ENCODE results near the gene MOB3A.
"Not testable (repeated sequence)": the region's sequence is repeated elsewhere in the genome, so short reads cannot be mapped to it uniquely, and the experiment has no call there.

MOB3A gene

DNA sequence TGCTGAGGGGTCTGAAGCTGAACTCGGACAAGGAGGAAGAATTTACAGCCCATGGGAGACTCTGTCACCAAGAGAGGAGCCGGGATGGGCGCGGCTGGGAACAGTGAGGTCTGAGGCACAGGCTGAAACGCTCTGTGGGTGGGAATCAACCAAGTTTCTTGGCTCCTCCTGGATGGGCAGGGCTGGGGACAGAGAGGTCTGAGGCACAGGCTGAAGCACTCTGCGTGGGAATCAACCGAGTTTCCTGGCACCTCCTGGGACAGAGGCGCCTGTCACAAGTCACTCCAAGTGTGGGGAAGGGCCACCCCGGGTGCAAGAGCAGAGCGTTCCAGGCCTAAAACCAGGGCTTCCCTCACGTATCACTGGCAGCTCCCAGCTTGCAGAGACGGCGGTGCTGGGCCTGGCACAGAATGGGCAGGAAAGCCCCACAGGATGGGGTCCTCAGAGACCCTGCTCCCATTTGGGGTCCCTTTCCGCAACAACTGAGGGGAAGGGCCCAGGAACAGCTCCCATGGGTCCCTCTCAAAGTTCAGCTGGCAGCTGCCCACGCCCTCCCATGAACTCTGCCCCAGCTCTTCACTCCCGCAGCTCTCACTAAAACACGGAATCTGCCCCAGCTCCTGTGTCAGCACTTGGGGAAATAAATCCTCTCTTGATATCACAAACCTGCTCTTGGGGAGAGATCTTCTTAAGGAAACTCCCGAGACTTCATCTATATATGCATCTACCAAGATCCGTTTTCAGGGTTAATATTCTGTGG is 36.8 kb upstream of the MOB3A start:
- Histone ChIP-seq H3K36me3 (ENCODE audit: control insufficient read depth, insufficient read depth, low read length) (peaks cover 47% of the 10 kb centered on the region), H3K4me3 (ENCODE audit: low read length) (no peak overlapping the region), H3K4me1 (ENCODE audit: control insufficient read depth, insufficient read depth, low read length) (no peaks in the 10 kb centered on the region; the same call in 1 of the 2 replicates), H3K27me3 (ENCODE audit: control insufficient read depth, insufficient read depth, low read length) (no peaks in the 10 kb centered on the region), H3K9me3 (ENCODE audit: control insufficient read depth, insufficient read depth, low read length) (no peaks in the 10 kb centered on the region), H3K27ac (ENCODE audit: low read length) (no peak overlapping the region)
- no CpG with 5 or more reads among the region's 19 CpGs for WGBS (ENCODE audit: insufficient coverage, insufficient read length)
- no peak for DNase-seq (ENCODE audit: low read depth, low spot score)

DNA sequence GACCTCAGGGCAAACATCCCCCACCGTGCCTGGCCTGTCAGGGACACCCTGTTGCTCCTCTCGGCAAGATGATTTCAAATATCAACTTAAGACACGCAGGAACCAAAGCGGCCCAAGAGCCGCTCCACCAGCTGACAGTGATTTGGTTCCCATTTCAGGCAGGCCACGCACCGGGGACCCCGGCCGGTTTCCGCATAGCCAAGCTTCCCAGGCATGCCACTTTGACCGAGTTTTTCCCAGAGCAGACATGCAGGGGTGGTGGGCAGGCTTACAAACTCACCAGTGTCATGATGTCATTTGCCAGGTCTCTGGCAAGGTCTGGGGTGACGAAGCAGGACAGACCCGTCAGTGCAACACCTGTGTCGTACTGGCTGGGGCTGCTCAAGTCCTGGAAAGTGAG is 36.1 kb upstream of the MOB3A start:
- Histone ChIP-seq H3K4me3 (ENCODE audit: low read length) (no peak overlapping the region; the same call in 1 of the 2 replicates), H3K27me3 (ENCODE audit: control insufficient read depth, insufficient read depth, low read length) (no peaks in the 10 kb centered on the region), H3K36me3 (ENCODE audit: control insufficient read depth, insufficient read depth, low read length) (peaks cover 49% of the 10 kb centered on the region), H3K9me3 (ENCODE audit: control insufficient read depth, insufficient read depth, low read length) (no peaks in the 10 kb centered on the region), H3K4me1 (ENCODE audit: control insufficient read depth, insufficient read depth, low read length) (no peaks in the 10 kb centered on the region; the same call in 1 of the 2 replicates), H3K27ac (ENCODE audit: low read length) (no peak overlapping the region)
- no peak for DNase-seq (ENCODE audit: low read depth, low spot score)
- no CpG with 5 or more reads among the region's 14 CpGs for WGBS (ENCODE audit: insufficient coverage, insufficient read length)

DNA sequence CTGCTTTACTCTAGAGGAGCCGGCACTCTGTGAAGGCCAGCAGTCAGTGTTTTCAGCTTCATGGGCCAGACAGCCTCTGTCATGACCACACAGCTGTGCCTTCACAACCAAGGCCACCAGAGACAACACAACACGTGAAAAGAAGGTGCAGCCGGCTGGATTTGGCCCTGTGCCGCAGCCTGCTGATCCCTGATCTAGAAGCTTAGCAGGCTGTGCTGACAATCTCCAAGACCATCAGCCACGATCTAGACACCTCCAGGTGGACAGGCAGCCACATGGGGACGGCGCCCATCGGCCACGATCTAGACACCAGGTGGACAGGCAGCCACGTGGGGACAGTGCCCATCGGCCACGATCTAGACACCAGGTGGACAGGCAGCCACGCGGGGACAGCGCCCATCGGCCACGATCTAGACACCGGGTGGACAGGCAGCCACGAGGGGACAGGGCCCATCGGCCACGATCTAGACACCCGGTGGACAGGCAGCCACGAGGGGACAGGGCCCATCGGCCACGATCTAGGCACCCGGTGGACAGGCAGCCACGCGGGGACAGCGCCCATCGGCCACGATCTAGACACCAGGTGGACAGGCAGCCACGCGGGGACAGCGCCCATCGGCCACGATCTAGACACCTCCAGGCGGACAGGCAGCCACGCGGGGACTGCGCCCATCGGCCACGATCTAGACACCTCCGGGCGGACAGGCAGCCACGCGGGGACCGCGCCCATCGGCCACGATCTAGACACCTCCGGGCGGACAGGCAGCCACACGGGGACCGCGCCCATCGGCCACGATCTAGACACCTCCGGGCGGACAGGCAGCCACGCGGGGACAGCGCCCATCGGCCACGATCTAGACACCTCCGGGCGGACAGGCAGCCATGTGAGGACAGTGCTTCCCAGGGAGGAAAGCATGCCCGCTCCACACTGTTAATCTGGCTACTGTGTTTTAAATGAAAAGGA is 35.2 kb upstream of the MOB3A start:
- no CpG with 5 or more reads among the region's 67 CpGs for WGBS (ENCODE audit: insufficient coverage, insufficient read length)
- H3K9me3 ChIP-seq (ENCODE audit: control insufficient read depth, insufficient read depth, low read length); H3K4me1 ChIP-seq (ENCODE audit: control insufficient read depth, insufficient read depth, low read length); H3K27me3 ChIP-seq (ENCODE audit: control insufficient read depth, insufficient read depth, low read length); DNase-seq (ENCODE audit: low read depth, low spot score); H3K4me3 ChIP-seq (ENCODE audit: low read length); H3K27ac ChIP-seq (ENCODE audit: low read length): not testable (repeated sequence)
- H3K36me3 ChIP-seq (ENCODE audit: control insufficient read depth, insufficient read depth, low read length): peaks cover 47% of the 10 kb centered on the region

DNA sequence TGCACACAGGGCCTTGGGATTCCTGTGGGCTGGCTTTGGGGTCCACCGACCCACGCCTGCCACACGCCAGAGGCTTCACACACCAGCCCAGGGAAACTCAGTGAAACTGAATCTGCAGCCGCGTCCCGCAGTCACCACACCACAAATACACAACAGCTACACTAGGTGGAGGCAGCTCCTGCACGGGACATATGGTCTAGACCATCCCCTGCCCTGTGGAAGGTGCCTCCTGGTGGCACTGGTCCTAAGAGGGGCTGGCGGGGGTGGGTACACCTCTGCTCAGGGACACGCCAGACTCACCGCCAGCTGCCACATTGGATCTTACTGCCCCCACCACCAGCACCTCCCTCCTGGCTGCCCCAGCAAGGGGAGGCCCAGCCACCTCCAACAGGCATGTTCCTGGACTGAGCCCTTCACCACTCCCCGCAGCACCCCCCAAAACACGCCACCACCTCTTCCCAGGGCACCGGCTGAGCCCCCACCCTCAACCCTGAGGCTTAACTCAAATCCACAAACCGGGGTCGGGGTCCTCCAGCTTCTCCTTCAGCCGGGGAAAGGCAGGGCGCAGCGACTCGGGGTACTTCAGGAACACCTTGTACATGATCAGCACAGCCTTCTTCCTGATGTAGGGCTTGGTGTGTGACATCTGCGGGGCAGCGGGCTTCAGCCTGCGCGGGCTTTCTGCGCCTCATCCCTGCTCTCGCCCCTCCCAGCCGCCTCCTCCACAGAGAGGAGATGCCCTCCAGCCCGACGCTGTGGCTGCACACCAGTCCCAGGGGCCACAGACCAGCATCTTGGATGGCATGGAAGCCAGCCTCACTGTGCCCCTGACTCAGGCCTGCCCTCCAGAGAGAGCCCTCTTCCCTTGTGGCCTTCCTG is 34.0 kb upstream of the MOB3A start:
- DNase-seq (ENCODE audit: low read depth, low spot score): no peak
- H3K4me3 ChIP-seq (ENCODE audit: low read length): no peak overlapping the region
- peaks cover 48% of the 10 kb centered on the region for H3K36me3 ChIP-seq (ENCODE audit: control insufficient read depth, insufficient read depth, low read length)
- H3K4me1 ChIP-seq (ENCODE audit: control insufficient read depth, insufficient read depth, low read length): no peaks in the 10 kb centered on the region
- no CpG with 5 or more reads among the region's 28 CpGs for WGBS (ENCODE audit: insufficient coverage, insufficient read length)
- H3K27ac ChIP-seq (ENCODE audit: low read length): no peak overlapping the region
- no peaks in the 10 kb centered on the region for H3K27me3 ChIP-seq (ENCODE audit: control insufficient read depth, insufficient read depth, low read length)
- no peaks in the 10 kb centered on the region for H3K9me3 ChIP-seq (ENCODE audit: control insufficient read depth, insufficient read depth, low read length)

DNA sequence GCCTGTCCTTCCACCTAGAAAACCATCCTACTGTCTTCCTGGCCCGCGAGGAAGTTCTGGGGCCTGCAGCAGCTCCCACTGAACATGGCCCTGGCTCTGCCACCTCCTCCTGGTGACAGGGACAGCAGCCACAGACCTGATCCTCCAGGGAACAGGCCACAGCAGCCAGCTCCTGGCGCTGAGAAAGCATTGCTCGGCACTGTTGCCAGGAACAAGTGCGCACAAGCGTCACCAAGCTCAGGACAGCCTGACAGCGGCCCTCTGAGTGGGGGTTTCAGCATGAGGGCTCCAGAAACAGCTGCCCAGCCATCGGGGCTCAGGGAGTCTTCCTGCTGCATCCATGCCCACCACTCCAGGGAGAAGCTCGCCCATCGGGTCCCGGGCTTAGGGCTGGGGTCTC is 33.4 kb upstream of the MOB3A start:
- Histone ChIP-seq H3K9me3 (ENCODE audit: control insufficient read depth, insufficient read depth, low read length) (no peaks in the 10 kb centered on the region), H3K4me3 (ENCODE audit: low read length) (no peak overlapping the region), H3K27ac (ENCODE audit: low read length) (no peak overlapping the region), H3K4me1 (ENCODE audit: control insufficient read depth, insufficient read depth, low read length) (no peaks in the 10 kb centered on the region), H3K27me3 (ENCODE audit: control insufficient read depth, insufficient read depth, low read length) (no peaks in the 10 kb centered on the region), H3K36me3 (ENCODE audit: control insufficient read depth, insufficient read depth, low read length) (peaks cover 48% of the 10 kb centered on the region)
- WGBS (ENCODE audit: insufficient coverage, insufficient read length): no CpG with 5 or more reads among the region's 11 CpGs
- no peak for DNase-seq (ENCODE audit: low read depth, low spot score)

DNA sequence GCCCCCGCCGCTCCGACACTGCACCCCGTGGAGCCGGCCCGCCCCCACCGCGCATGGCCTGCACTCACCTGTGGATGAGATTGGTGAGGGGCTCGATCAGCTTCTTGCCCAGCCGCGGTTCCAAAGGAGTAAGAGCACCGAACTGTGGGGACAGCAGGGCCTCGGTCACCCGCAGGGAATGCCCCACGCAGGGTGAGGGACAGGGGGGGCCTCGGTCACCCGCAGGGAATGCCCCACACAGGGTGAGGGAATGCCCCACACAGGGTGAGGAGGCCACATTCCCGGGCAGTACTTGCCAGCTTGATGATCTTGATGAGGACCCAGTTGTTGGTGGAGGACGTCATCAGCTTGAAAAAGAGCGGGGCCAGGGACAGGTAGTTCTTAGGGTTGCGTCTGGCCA is 32.9 kb upstream of the MOB3A start:
- H3K27me3 ChIP-seq (ENCODE audit: control insufficient read depth, insufficient read depth, low read length): no peaks in the 10 kb centered on the region
- H3K9me3 ChIP-seq (ENCODE audit: control insufficient read depth, insufficient read depth, low read length): no peaks in the 10 kb centered on the region
- H3K27ac ChIP-seq (ENCODE audit: low read length): no peak overlapping the region
- no peak for DNase-seq (ENCODE audit: low read depth, low spot score)
- no peaks in the 10 kb centered on the region for H3K4me1 ChIP-seq (ENCODE audit: control insufficient read depth, insufficient read depth, low read length)
- no peak overlapping the region for H3K4me3 ChIP-seq (ENCODE audit: low read length)
- H3K36me3 ChIP-seq (ENCODE audit: control insufficient read depth, insufficient read depth, low read length): peaks cover 48% of the 10 kb centered on the region
- no CpG with 5 or more reads among the region's 21 CpGs for WGBS (ENCODE audit: insufficient coverage, insufficient read length)

DNA sequence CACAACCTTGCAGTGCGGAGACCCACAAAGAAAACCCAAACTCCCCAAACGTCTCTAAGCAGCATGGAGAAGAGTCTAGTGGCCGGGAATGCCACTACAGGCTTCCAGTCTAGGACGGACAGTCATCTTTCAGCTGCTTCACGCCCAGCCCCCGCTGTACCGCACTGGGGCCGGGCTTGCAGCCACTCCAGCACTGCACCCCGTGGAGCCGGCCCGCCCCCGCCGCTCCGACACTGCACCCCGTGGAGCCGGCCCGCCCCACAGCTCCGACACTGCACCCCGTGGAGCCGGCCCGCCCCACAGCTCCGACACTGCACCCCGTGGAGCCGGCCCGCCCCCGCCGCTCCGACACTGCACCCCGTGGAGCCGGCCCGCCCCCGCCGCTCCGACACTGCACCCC is 32.1 kb upstream of the MOB3A start:
- DNase-seq (ENCODE audit: low read depth, low spot score); H3K4me3 ChIP-seq (ENCODE audit: low read length); H3K9me3 ChIP-seq (ENCODE audit: control insufficient read depth, insufficient read depth, low read length); H3K27me3 ChIP-seq (ENCODE audit: control insufficient read depth, insufficient read depth, low read length); H3K27ac ChIP-seq (ENCODE audit: low read length); H3K4me1 ChIP-seq (ENCODE audit: control insufficient read depth, insufficient read depth, low read length): not testable (repeated sequence)
- WGBS (ENCODE audit: insufficient coverage, insufficient read length): no CpG with 5 or more reads among the region's 34 CpGs
- H3K36me3 ChIP-seq (ENCODE audit: control insufficient read depth, insufficient read depth, low read length): peaks cover 52% of the 10 kb centered on the region

DNA sequence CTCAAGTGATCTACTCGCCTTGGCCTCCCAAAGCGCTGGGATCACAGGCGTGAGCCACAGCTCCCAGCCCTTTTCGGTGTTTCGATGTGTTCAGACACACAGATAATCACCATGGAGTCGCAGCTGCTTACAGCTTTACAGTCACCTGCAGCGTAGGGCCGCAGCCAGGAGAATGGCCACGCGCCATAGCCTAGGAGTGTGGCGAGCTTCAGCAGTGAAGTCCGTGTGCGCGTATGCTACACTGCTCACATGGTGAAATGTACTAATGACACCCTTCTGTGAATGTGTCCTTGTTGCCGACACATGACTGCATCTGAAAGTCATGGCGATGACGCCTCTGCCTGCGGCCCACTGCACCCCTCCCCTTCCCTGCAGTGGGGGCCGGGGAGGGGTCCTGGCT is 31.6 kb upstream of the MOB3A start:
- no peak for DNase-seq (ENCODE audit: low read depth, low spot score)
- no peaks in the 10 kb centered on the region for H3K27me3 ChIP-seq (ENCODE audit: control insufficient read depth, insufficient read depth, low read length)
- H3K36me3 ChIP-seq (ENCODE audit: control insufficient read depth, insufficient read depth, low read length): peaks cover 53% of the 10 kb centered on the region
- H3K4me1 ChIP-seq (ENCODE audit: control insufficient read depth, insufficient read depth, low read length): no peaks in the 10 kb centered on the region
- no CpG with 5 or more reads among the region's 19 CpGs for WGBS (ENCODE audit: insufficient coverage, insufficient read length)
- H3K27ac ChIP-seq (ENCODE audit: low read length): no peak overlapping the region
- H3K9me3 ChIP-seq (ENCODE audit: control insufficient read depth, insufficient read depth, low read length): no peaks in the 10 kb centered on the region
- H3K4me3 ChIP-seq (ENCODE audit: low read length): no peak overlapping the region

DNA sequence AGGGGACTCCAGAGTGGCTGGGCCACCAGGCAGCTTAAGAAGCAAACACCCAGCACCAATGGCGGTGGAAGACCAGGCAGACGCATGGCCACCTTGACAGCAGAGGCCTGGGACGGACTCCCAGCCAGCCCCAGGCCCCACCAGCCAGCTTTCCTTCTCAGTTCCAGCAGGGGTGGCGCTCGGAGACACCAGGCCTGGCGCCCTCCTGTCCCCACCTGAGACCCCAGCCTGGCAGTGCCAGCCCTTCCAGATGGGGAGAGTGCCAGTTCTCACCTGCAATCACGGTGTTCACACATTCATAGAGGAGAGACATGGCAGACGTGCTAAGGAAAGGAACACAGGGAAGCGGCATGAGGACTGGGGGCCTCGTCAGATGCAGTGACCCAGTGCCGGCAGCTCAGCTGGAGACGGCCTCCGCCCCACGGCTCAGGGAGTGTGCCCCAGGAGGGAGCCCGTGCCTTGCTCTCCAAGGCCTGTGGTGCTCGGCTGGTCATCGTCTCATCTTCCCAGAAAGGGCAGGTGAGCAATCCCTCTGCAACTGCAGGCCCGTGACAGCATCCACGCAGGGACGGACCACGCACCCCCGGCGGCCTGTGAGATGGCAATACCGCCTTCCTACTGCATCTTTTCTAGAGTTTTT is 30.9 kb upstream of the MOB3A start:
- Histone ChIP-seq H3K27me3 (ENCODE audit: control insufficient read depth, insufficient read depth, low read length) (no peaks in the 10 kb centered on the region), H3K4me1 (ENCODE audit: control insufficient read depth, insufficient read depth, low read length) (no peaks in the 10 kb centered on the region), H3K4me3 (ENCODE audit: low read length) (no peak overlapping the region), H3K27ac (ENCODE audit: low read length) (no peak overlapping the region), H3K9me3 (ENCODE audit: control insufficient read depth, insufficient read depth, low read length) (no peaks in the 10 kb centered on the region), H3K36me3 (ENCODE audit: control insufficient read depth, insufficient read depth, low read length) (peaks cover 53% of the 10 kb centered on the region)
- DNase-seq (ENCODE audit: low read depth, low spot score): no peak
- no CpG with 5 or more reads among the region's 24 CpGs for WGBS (ENCODE audit: insufficient coverage, insufficient read length)

Measured in iPS DF 6.9 (cell line).